Smooth muscle cell of the brain vasculature (primary cell): ENCODE data around the gene OR5AK2.
"Not testable (repeated sequence)": the region's sequence is repeated elsewhere in the genome, so short reads cannot be mapped to it uniquely, and the experiment has no call there.

Experiments used
- DNase-seq: peaks from one replicate; pipeline ENCODE4 v3.0.0-alpha.2; 2012; ENCODE audit warnings: low read depth, low spot score

OR5AK2 gene, protein sequence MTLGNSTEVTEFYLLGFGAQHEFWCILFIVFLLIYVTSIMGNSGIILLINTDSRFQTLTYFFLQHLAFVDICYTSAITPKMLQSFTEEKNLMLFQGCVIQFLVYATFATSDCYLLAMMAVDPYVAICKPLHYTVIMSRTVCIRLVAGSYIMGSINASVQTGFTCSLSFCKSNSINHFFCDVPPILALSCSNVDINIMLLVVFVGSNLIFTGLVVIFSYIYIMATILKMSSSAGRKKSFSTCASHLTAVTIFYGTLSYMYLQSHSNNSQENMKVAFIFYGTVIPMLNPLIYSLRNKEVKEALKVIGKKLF

GRCh38 chr11:56988614-56989013 is at the start of gene OR5AK2:
OR5AK2 (plus strand) TSS chr11:56988914; CDS start chr11:56988914, 0 bp downstream.
- DNase-seq: no peak

- DNase-seq: not testable (repeated sequence)
Measured at GRCh38 chr11:56945526-56945925, 43.2 kb upstream of the OR5AK2 start.

- DNase-seq: no peak
Measured at GRCh38 chr11:56948991-56949515, 39.7 kb upstream of the OR5AK2 start.

DNA sequence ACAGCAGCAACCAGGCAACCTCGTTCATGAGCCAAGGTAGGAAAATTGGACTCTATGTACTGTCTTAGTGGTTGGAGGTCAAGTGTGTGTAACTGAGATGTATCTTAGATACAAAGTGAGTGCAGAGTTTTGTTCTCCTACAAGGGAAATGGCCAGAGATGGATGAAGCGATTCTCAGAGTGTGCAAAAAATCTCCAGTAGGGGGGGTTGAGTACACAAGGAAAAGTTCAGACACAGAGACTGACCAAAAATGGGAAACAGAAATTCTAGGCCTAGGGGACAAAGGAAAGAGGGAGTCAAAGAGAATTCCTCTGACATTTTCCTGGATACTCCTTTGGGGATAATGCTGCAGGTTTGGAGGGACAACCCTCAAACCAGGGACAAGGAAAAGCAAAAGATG is 38.2 kb upstream of the OR5AK2 start:
- DNase-seq: no peak

GRCh38 chr11:56953907-56954306 is 34.8 kb upstream of the OR5AK2 start:
- not testable (repeated sequence) for DNase-seq

DNA sequence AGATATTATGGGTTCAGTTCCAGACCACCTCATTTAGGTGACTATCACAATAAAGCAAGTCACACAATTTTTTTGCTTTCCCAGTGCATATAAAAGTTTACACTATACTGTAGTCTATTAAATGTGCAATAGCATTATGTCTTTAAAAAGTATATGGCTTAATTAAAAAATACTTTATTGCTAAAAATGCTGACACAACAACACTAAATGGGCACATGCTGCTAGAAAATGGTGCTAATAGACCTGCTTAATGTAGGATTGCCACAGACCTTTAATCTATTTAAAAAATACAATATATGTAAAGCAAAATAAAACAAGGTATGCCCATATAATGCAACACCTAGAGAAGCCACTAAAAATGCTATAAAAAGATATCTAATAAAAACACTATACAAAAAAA is 27.1 kb upstream of the OR5AK2 start:
- DNase-seq: no peak

- no peak for DNase-seq
Measured at GRCh38 chr11:56967726-56968125, 21.0 kb upstream of the OR5AK2 start.

- DNase-seq: no peak
Measured at GRCh38 chr11:56968524-56968923, 20.2 kb upstream of the OR5AK2 start.

GRCh38 chr11:56977314-56977713 is 11.4 kb upstream of the OR5AK2 start:
- no peak for DNase-seq

- no peak for DNase-seq
Measured at GRCh38 chr11:56990702-56991101, 2.0 kb downstream of the OR5AK2 start.

GRCh38 chr11:56994532-56994931 is 5.8 kb downstream of the OR5AK2 start:
- no peak for DNase-seq

GRCh38 chr11:57001674-57002401 is 13.1 kb downstream of the OR5AK2 start:
- DNase-seq: no peak

DNA sequence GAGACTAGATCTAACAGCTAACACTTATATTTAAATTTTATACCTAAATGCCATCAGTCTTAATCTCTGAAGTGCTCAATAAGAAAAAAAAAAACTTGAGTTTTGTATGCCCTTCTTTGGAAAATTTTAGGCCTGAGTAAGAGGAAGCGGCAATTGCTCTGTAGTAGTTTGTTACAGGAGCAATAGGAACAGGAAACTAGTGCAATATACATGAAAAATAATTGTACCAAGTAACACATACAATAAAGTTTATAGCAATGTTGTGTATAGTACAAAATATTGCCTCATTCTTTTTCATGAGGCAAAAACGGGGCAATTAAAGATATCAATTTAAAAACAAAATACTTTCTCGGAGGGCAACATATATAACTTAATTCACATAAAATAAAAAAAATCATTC is 19.7 kb downstream of the OR5AK2 start:
- no peak for DNase-seq

- DNase-seq: no peak
Measured at GRCh38 chr11:57015679-57016078, 27.0 kb downstream of the OR5AK2 start.

- DNase-seq: no peak
Measured at GRCh38 chr11:57031556-57031955, 42.8 kb downstream of the OR5AK2 start.
